GM18858 (cell line): ENCODE data around the gene ARHGEF18.
A peak's percentile ranks its signal among the peaks of the same experiment; 100 is the strongest.
"Not testable (repeated sequence)": the region's sequence is repeated elsewhere in the genome, so short reads cannot be mapped to it uniquely, and the experiment has no call there.

Experiments used
- ATAC-seq: cut with Tn5 transposase; IDR thresholded peaks from one replicate; pipeline ENCODE4 v1.9.1; 2021; ENCODE audit not compliant: unreplicated experiment

Gene ARHGEF18

GRCh38 chr19:7348587-7349230 lies at the start of gene ARHGEF18:
TSS of gene ARHGEF18 (plus strand) at chr19:7348937. CDS start at chr19:7362891, 13,954 bp downstream.
- ATAC-seq = no peak

GRCh38 chr19:7301525-7301924 lies 47.2 kb upstream of the ARHGEF18 start:
- ATAC-seq = no peak

GRCh38 chr19:7303470-7303869 lies 45.3 kb upstream of the ARHGEF18 start:
- no peak for ATAC-seq

- no peak for ATAC-seq
Observed at GRCh38 chr19:7304200-7304599, 44.5 kb upstream of the ARHGEF18 start.

GRCh38 chr19:7307590-7308218 lies 41.0 kb upstream of the ARHGEF18 start:
- ATAC-seq = no peak

- not testable (repeated sequence) for ATAC-seq
Observed at GRCh38 chr19:7308327-7308726, 40.4 kb upstream of the ARHGEF18 start.

GRCh38 chr19:7311911-7312310 lies 36.8 kb upstream of the ARHGEF18 start:
- ATAC-seq = no peak

GRCh38 chr19:7312816-7313215 lies 35.9 kb upstream of the ARHGEF18 start:
- ATAC-seq = no peak

GRCh38 chr19:7318176-7318575 lies 30.6 kb upstream of the ARHGEF18 start:
- ATAC-seq = no peak

- no peak for ATAC-seq
Observed at GRCh38 chr19:7326105-7326877, 22.4 kb upstream of the ARHGEF18 start.

GRCh38 chr19:7327802-7328201 lies 20.9 kb upstream of the ARHGEF18 start:
- no peak for ATAC-seq

- no peak for ATAC-seq
Observed at GRCh38 chr19:7328647-7329046, 20.1 kb upstream of the ARHGEF18 start.

- ATAC-seq = no peak
Observed at GRCh38 chr19:7331446-7331845, 17.3 kb upstream of the ARHGEF18 start.

- ATAC-seq = no peak
Observed at GRCh38 chr19:7333198-7334118, 15.3 kb upstream of the ARHGEF18 start.

GRCh38 chr19:7336321-7336973 lies 12.3 kb upstream of the ARHGEF18 start:
- ATAC-seq = no peak

- ATAC-seq = peak; percentile 48
Observed at GRCh38 chr19:7337380-7338194, 11.2 kb upstream of the ARHGEF18 start.

- ATAC-seq = no peak
Observed at GRCh38 chr19:7340959-7341837, 7.5 kb upstream of the ARHGEF18 start.

GRCh38 chr19:7342143-7342542 lies 6.6 kb upstream of the ARHGEF18 start:
- ATAC-seq = no peak
